Measurements from ENCODE around the gene RSU1. TPM values are rescaled to one million over a fixed set of nuclear protein-coding genes. Genes with fewer than 3 reads are reported as not detected.
"Not testable (repeated sequence)": the region's sequence is repeated elsewhere in the genome, so short reads cannot be mapped to it uniquely, and the experiment has no call there.

The RSU1 gene
- total and polyA plus RNA-seq, 12 donors, result 25.5 to 74.2 (median 48.3) TPM

GRCh38 chr10:16756561-16757221 lies 60.5 kb downstream of the RSU1 start:
- ATAC-seq (no peak), DNase-seq (no peak)
- intact Hi-C loops (cut with DNase I), result no loop called here
- no peaks in the 10 kb centered on the region for H3K27me3 ChIP-seq
- TF ChIP-seq CTCF (IDR thresholded peaks at IDR 0.05), result no peak
- H3K4me1 ChIP-seq, result peaks cover 0 to 11% (median 0%) of the 10 kb centered on the region in 9 donors
- 96% methylated on average over 12 of the region's 12 CpGs for whole genome bisulfite sequencing, 2 donors
- no peaks in the 10 kb centered on the region for H3K9me3 ChIP-seq
- no peak overlapping the region for H3K27ac ChIP-seq
- H3K4me3 ChIP-seq, result no peak overlapping the region
- peaks cover 0 to 71% (median 14%) of the 10 kb centered on the region in 9 donors for H3K36me3 ChIP-seq

GRCh38 chr10:16754765-16755164 lies 62.5 kb downstream of the RSU1 start:
- no peak for ATAC-seq
- TF ChIP-seq CTCF (IDR thresholded peaks at IDR 0.05), result no peak
- H3K9me3 ChIP-seq, result no peaks in the 10 kb centered on the region
- WGBS, 2 donors, result 75 to 84% methylated on average over 6 of the region's 6 CpGs
- H3K4me1 ChIP-seq, result no peaks in the 10 kb centered on the region
- no peaks in the 10 kb centered on the region for H3K27me3 ChIP-seq
- H3K4me3 ChIP-seq, result no peak overlapping the region
- no peak overlapping the region for H3K27ac ChIP-seq
- H3K36me3 ChIP-seq, result peaks cover 0 to 76% (median 19%) of the 10 kb centered on the region in 9 donors
- intact Hi-C loops (cut with DNase I), result no loop called here
- DNase-seq, result no peak

- peaks cover 0 to 77% (median 27%) of the 10 kb centered on the region in 9 donors for H3K36me3 ChIP-seq
Measured at GRCh38 chr10:16752849-16753248, 64.4 kb downstream of the RSU1 start.

GRCh38 chr10:16752099-16752498 lies 65.1 kb downstream of the RSU1 start:
- WGBS, 2 donors, result 94 to 96% methylated on average over 4 of the region's 4 CpGs
- no peak for TF ChIP-seq CTCF (IDR thresholded peaks at IDR 0.05)
- Histone ChIP-seq H3K27ac (no peak overlapping the region), H3K4me1 (no peaks in the 10 kb centered on the region), H3K9me3 (no peaks in the 10 kb centered on the region), H3K36me3 (peaks cover 0 to 75% (median 27%) of the 10 kb centered on the region in 9 donors), H3K27me3 (no peaks in the 10 kb centered on the region), H3K4me3 (no peak overlapping the region)
- intact Hi-C loops (cut with DNase I), result no loop called here
- ATAC-seq (no peak), DNase-seq (no peak)

More at GRCh38 chr10:16752849-16753248, 64.4 kb downstream of the RSU1 start:
- WGBS, 2 donors, result 93 to 94% methylated on average over 6 of the region's 6 CpGs
- H3K4me3 ChIP-seq; H3K27ac ChIP-seq; intact Hi-C loops (cut with DNase I); H3K9me3 ChIP-seq; DNase-seq; H3K4me1 ChIP-seq; ATAC-seq; H3K27me3 ChIP-seq: not testable (repeated sequence)

- no peak for TF ChIP-seq CTCF (IDR thresholded peaks at IDR 0.05)
- intact Hi-C loops (cut with DNase I), result no loop called here
- WGBS, 2 donors, result 90 to 97% methylated on average over 8 of the region's 8 CpGs
Measured at GRCh38 chr10:16751244-16751643, 66.0 kb downstream of the RSU1 start.

More at GRCh38 chr10:16751244-16751643, 66.0 kb downstream of the RSU1 start:
- Histone ChIP-seq H3K27ac (no peak overlapping the region), H3K9me3 (no peaks in the 10 kb centered on the region), H3K36me3 (peaks cover 0 to 83% (median 27%) of the 10 kb centered on the region in 9 donors), H3K27me3 (no peaks in the 10 kb centered on the region), H3K4me1 (peaks cover 0 to under 1% (median 0%) of the 10 kb centered on the region in 9 donors), H3K4me3 (no peak overlapping the region)
- DNase-seq, result no peak
- ATAC-seq, result no peak
